ENCODE data around the gene CCL28. TPM values are rescaled to one million over a fixed set of nuclear protein-coding genes. Genes with fewer than 3 reads are reported as not detected.

CCL28 gene
- total and polyA plus RNA-seq, 10 of the 15 experiments (the other 5 are each of a cell fraction or from before 2014, with no cell fraction given) = 1.5 to 7.5 (median 4.4) TPM

- TF ChIP-seq E4F1 (IDR thresholded peaks at IDR 0.05; ENCODE audit: borderline replicate concordance, partially characterized antibody) (no peak), SMAD1 (IDR thresholded peaks at IDR 0.05; ENCODE audit: low read depth, partially characterized antibody) (no peak), KAT2A (conservative IDR thresholded peaks at IDR 0.05; ENCODE audit: control insufficient read depth, low read depth, low read length) (no peak), GABPA (IDR thresholded peaks at IDR 0.05; ENCODE audit: low read depth) (no peak), MXI1 (IDR thresholded peaks at IDR 0.05; ENCODE audit: low read depth, low read length) (no peak), CBX5 (IDR thresholded peaks at IDR 0.05; ENCODE audit: low read depth) (no peak), SPI1 (IDR thresholded peaks at IDR 0.05; ENCODE audit: borderline replicate concordance, insufficient read depth, low read depth, low read length) (no peak)
- no peak overlapping the region for H3K4me2 ChIP-seq (ENCODE audit: control insufficient read depth, insufficient read depth)
- H3K4me3 ChIP-seq = no peak overlapping the region
- BruUV-seq (replicated peaks) = no TSS peak
- 73% methylated on average over 7 of the region's 7 CpGs for WGBS (ENCODE audit: insufficient coverage, insufficient replicate concordance, low lambda C conversion rate, missing lambda C conversion rate)
- H3K79me2 ChIP-seq (ENCODE audit: control insufficient read depth, insufficient read depth, low read length) = no peaks in the 10 kb centered on the region
- FAIRE-seq = no peak
- no peaks in the 10 kb centered on the region for H3K4me1 ChIP-seq (ENCODE audit: control insufficient read depth, insufficient read depth, low read length)
- H2AFZ ChIP-seq (ENCODE audit: control insufficient read depth, low read depth, low read length) = no peak overlapping the region
- no peak overlapping the region for H3K27ac ChIP-seq (ENCODE audit: control insufficient read depth, insufficient read depth)
- H3K27me3 ChIP-seq (replicated peaks in 1 of 2; ENCODE audit: control insufficient read depth in 2 of 2, insufficient read depth in 2 of 2, low read length in 1 of 2) = no peaks in the 10 kb centered on the region
- no peak for DNase-seq (ENCODE audit: low read depth, low spot score)
- no peak for ATAC-seq
- ChIA-PET POLR2A (no interaction called here), SMC1A (ENCODE audit: uncharacterized antibody, unreplicated experiment) (interaction anchor here (0.7 to 1.3 kb wide), 2 partner anchors 39 to 58 kb away, joined by 3 read pairs; no protein-coding TSS in a partner anchor), RAD21 (ENCODE audit: unreplicated experiment) (no interaction called here), CTCF (interaction anchor here (1.2 to 2.8 kb wide), 3 partner anchors 10 to 71 kb away, joined by 3 to 10 read pairs (median 3); no protein-coding TSS in a partner anchor)
- intact Hi-C loops (cut with micrococcal nuclease; ENCODE audit: unreplicated experiment) = no loop called here
- no peaks in the 10 kb centered on the region for H3K36me3 ChIP-seq (ENCODE audit: control insufficient read depth in 2 of 2, insufficient read depth in 2 of 2, low read length in 1 of 2)
- no peaks in the 10 kb centered on the region for H4K20me1 ChIP-seq (ENCODE audit: control insufficient read depth, insufficient read depth)
- H3K9ac ChIP-seq (ENCODE audit: control insufficient read depth, insufficient read depth, low read length) = no peak overlapping the region
- in situ Hi-C loops (cut with MboI) = no loop called here
- no peaks in the 10 kb centered on the region; the same call in 2 of the 3 replicates for H3K9me3 ChIP-seq (replicated peaks; ENCODE audit: control insufficient read depth, insufficient read depth, low read length)
These were observed 1.8 kb downstream of the CCL28 start for GRCh38 chr5:43410414-43410813.
